NCI-H2227 (cell line): ENCODE results near the gene DMKN.

Experiments used
- DNase-seq: peaks from one replicate; lab custom pipeline; 2025; ENCODE audit not compliant: unreplicated experiment; lab: John Stamatoyannopoulos, UW

DMKN gene

DNA sequence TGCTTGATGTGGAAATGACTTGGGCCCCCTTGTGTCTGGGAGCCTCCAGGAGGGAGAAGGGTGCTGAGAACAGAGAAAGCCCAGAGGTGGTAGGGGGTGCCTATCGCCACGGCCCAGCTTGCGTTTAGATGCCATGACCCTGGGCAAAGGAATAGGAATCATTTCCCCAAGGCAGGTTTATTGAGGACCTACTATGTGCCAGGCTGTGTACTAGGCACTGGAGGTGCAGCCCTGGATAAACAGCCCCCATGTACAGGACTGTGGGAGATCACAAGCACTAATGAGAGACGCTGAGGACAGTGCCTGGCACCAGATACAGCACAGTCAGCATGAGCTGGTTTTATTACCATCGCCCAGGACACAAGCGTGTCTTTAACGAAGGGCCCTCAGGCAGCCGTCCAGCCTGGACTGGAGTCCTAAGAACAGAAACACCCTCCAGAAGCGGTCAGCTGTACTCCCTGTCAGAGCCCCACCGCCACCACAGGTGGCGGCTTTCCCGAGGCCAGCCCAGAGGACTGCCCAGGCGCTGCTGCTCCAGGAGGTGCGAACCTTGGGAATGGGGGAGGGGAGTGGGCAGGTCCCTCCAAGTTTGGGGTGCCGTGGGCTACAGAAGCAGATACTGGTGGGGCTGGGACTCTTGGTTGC, 36.6 kb upstream of the DMKN start:
- DNase-seq: no peak

GRCh38 chr19:35549174-35549788, 35.8 kb upstream of the DMKN start:
- peak; percentile 98 for DNase-seq

- DNase-seq: no peak
These were observed 33.1 kb upstream of the DMKN start for GRCh38 chr19:35546532-35546931.

DNA sequence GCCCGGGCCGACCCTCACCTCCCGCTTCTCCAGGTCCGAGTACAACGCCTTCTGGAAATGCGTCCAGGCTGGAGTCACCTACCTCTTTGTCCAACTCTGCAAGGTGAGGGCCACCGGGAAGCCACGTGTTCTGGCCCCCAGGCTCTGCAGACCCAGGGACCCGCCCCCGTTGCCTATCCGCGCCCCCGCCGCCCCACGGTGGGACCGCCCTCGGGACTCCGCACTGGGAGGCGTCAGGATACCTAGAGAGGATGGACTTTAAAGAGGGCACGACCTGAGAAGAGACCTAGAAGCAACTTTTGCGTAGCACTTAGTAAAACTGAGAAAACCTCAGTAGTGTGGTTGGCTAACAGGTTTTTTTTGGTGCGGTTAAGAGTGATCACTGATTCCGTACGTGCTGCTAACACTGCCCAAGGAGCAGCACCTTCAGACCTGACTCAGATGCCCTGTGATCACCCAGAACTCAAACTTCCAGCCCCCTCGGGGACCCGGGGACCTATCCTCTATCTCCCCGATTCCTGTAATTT, 32.5 kb upstream of the DMKN start:
- peak; percentile 89 for DNase-seq

- peak; percentile 100 for DNase-seq
These were observed 31.8 kb upstream of the DMKN start, which contains the start of gene TMEM147 for GRCh38 chr19:35545001-35545854. Gene TMEM147 (plus strand): TSS chr19:35545626. CDS start chr19:35545740, 114 bp downstream.

DNA sequence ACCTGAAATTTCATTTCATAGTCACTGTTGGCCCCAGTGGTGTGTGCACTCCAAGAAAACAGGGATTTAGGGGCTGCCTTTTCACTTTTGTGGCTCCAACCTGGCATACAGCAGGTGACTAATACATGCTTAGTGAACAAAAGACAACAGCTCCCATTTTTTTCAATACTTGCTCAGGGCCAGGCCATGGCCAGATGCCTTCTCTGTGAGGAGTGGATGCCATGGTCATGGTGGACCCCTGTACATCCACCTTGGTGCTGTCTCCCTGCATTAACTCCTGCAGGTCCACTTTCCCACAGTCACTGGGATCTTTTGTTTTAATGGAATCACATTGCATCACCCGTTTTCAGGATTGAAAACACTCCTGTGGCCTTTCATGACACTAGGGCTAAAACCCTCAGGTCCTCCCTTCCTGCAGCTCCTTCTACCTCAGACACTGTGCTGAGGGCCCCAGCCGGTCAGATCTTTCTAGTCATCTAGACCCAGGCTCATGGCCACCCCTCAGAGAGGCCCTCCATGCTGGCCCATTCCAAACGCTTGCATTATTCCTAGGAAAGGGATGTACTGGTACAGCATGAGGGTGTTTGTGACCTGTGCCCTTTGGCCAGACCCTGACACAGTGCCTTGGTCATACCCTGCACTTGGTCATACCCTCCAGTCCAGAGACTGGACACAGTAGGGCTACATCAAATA, 30.8 kb upstream of the DMKN start:
- DNase-seq: no peak

DNA sequence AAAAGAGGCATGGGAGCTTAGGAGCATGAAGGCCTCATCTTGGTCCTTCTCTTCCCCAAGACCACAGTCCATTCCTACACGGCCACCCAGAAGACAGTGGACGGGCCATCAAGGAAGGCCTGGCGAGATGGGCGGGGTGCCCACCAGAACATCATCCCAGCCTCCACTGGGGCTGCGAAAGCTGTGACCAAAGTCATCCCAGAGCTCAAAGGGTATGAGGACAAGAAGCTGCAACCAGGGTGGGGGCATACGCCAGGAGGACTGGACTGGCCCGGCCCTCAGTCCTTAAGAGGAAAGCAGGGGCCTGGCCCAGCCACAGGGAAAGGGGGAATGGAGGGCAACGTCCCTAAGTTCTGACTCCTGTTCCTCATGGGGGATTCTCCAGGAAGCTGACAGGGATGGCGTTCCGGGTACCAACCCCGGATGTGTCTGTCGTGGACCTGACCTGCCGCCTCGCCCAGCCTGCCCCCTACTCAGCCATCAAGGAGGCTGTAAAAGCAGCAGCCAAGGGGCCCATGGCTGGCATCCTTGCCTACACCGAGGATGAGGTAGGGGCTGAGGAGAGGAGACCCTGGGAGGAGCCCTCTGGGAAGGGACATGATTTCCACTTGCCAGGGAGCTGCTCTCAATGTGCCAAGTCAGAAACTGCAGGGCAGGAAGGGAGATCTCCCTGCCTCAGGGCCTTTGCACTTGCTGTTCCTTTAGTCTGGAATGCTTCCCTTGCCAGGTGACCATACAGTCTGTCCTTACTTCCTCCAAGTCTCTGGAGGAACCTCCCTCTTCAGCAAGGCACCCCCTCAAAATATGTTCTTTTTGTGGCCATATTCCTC, 30.0 kb upstream of the DMKN start:
- no peak for DNase-seq

GRCh38 chr19:35542209-35542608, 28.8 kb upstream of the DMKN start:
- no peak for DNase-seq

DNA sequence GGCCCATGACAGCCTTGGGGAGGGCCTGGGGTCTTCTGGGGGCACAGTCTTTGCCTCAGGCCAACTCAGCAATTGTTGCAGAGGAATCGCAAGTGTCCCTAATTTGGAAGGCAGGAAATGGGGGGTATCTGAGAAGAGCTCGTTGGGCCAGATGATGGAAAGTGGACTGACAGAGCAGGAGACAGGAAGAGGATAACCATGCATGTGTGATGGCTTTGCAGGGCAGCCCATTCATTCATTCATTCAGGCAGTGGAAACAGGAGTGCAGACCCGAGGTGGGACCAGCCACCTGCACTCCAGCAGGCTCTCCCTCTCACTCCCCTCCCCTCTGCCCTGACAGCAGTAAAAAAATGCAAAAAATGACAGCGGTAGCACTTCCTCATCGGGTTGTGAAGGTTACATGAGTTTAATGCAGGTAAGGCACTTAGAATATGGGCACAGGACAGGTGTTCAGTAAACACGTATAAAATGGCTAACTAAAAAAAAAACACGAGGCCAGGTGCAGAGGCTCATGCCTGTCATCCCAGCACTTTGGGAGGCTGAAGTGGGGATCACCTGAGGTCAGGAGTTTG, 27.0 kb upstream of the DMKN start:
- no peak for DNase-seq

DNA sequence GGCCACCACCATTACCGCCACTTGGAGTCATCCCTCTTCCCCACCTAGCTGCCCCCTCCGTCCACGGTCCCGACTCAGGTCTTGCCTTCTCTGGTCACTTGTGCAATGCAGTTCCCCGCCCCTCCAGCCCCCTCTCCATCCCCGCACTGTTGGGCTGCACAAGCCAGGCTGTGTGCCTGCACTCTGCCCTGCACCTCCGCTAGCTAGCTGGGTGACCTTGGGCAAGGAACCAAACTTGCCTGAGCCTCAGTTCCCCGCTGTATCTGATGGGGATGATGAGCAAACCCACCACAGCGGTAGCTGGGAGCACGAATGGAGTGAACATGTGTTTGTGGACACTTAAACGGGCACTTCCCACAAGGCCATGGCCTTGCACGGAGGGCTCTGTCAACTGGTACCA, 26.4 kb upstream of the DMKN start:
- no peak for DNase-seq

- no peak for DNase-seq
These were observed 25.9 kb upstream of the DMKN start for GRCh38 chr19:35539314-35539713.

- DNase-seq: no peak
These were observed 21.5 kb upstream of the DMKN start for GRCh38 chr19:35534803-35535480.

- no peak for DNase-seq
These were observed 20.5 kb upstream of the DMKN start for GRCh38 chr19:35533822-35534392.

GRCh38 chr19:35533201-35533821, 19.9 kb upstream of the DMKN start, which contains the start of gene GAPDHS:
Gene GAPDHS (plus strand): TSS chr19:35533456. CDS start chr19:35533528, 72 bp downstream.
- no peak for DNase-seq

GRCh38 chr19:35531291-35531690, 17.8 kb upstream of the DMKN start:
- no peak for DNase-seq

DNA sequence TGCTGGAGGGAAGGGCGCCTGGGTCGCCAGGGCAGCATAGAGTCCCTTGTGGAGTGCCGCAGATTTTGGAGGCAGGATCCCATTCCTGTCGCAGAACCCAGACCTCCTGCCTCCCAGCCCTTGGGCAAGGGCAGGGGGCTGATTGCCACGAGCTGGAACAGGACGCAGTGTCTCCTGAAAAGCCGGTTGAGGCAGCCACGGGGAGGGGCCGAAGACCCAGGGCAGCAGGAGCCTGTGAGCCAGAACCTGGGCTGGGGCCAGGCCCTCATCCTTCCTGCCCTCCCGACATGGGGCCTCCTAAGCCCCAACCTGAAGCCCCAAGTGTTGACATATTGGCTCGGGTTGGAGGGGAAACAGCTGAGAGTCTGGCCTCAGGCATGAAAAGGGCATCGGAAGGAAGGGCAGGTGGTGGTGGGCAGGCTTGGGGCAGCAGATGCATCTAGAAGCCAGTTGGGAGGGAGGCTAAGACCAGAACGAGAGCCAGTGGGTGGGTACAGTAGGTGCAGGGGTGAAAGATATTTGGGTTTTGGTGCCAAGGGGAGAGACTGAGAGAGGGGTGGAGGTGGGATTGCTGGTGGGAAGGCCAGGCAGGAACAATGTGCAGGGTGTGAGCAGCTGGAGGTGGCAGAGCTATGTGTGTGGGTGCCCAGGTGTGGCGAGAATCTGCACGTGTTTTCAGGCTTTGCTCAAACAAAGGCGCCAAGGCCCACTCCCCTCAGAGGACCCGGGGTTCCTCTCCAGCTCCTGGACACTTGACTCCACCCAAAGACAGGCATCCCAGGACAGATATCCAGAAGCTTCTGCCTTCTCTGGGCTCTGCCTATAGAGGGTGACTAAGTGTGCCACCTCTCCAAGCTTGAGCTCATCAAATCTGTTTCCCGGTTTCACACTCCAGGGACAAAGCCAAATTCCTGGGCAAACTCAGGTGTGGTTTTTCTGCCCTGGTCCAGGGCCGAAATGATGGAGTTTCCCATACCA, 16.1 kb upstream of the DMKN start:
- no peak for DNase-seq
